ENCODE measurements around the gene GLYR1. TPM values are rescaled to one million over a fixed set of nuclear protein-coding genes. Genes with fewer than 3 reads are reported as not detected.

Gene GLYR1
- total RNA-seq, 2 donors from 2014 or later, result 19.7 to 27.7 TPM

- TF ChIP-seq CTCF (IDR thresholded peaks at IDR 0.05), result no peak
- no peak for TF ChIP-seq POLR2A (IDR thresholded peaks at IDR 0.05)
- H3K4me3 ChIP-seq, result no peak overlapping the region
- WGBS, 2 donors, result 85 to 88% methylated on average over 7 of the region's 7 CpGs
- DNase-seq (no peak), ATAC-seq (no peak)
- H3K27me3 ChIP-seq, result no peaks in the 10 kb centered on the region
- H3K36me3 ChIP-seq (replicated peaks in 1 of 2; ENCODE audit: insufficient read depth in 1 of 2, low read depth in 2 of 2), result peaks cover 0 to 26% of the 10 kb centered on the region in 2 donors
- no peaks in the 10 kb centered on the region for H3K9me3 ChIP-seq
- no peak overlapping the region for H3K27ac ChIP-seq
- H3K4me1 ChIP-seq, result peaks cover 23% of the 10 kb centered on the region
- intact Hi-C loops (cut with DNase I), result no loop called here
These were observed 83.3 kb downstream of the GLYR1 start for GRCh38 chr16:4763791-4764190.

GRCh38 chr16:4762205-4762604, 84.9 kb downstream of the GLYR1 start:
- no peak for TF ChIP-seq CTCF (IDR thresholded peaks at IDR 0.05)
- no peak for TF ChIP-seq POLR2A (IDR thresholded peaks at IDR 0.05)
- ATAC-seq (no peak), DNase-seq (no peak)
- intact Hi-C loops (cut with DNase I), result no loop called here
- H3K27me3 ChIP-seq, result no peaks in the 10 kb centered on the region
- no peak overlapping the region for H3K4me3 ChIP-seq
- H3K27ac ChIP-seq, result no peak overlapping the region
- H3K9me3 ChIP-seq, result no peaks in the 10 kb centered on the region
- H3K4me1 ChIP-seq, result peaks cover 14% of the 10 kb centered on the region
- H3K36me3 ChIP-seq (replicated peaks in 1 of 2; ENCODE audit: insufficient read depth in 1 of 2, low read depth in 2 of 2), result peaks cover 4 to 31% of the 10 kb centered on the region in 2 donors
- WGBS, 2 donors, result 89 to 94% methylated on average over 8 to 9 of the region's 9 CpGs

GRCh38 chr16:4760221-4760910, 86.7 kb downstream of the GLYR1 start:
- intact Hi-C loops (cut with DNase I), result no loop called here
- H3K9me3 ChIP-seq, result no peaks in the 10 kb centered on the region
- WGBS, 2 donors, result 89 to 95% methylated on average over 11 to 23 of the region's 23 CpGs
- TF ChIP-seq CTCF (IDR thresholded peaks at IDR 0.05) (no peak), POLR2A (IDR thresholded peaks at IDR 0.05) (no peak)
- no peaks in the 10 kb centered on the region for H3K27me3 ChIP-seq
- no peak overlapping the region for H3K27ac ChIP-seq
- H3K4me1 ChIP-seq, result peaks cover 3% of the 10 kb centered on the region
- ATAC-seq, result no peak
- no peak overlapping the region for H3K4me3 ChIP-seq
- peaks cover 4 to 35% of the 10 kb centered on the region in 2 donors for H3K36me3 ChIP-seq (replicated peaks in 1 of 2; ENCODE audit: insufficient read depth in 1 of 2, low read depth in 2 of 2)
- DNase-seq, result no peak

GRCh38 chr16:4755687-4756086, 91.4 kb downstream of the GLYR1 start:
- WGBS, 2 donors, result 96% methylated on average over 6 of the region's 6 CpGs
- TF ChIP-seq POLR2A (IDR thresholded peaks at IDR 0.05) (no peak), CTCF (IDR thresholded peaks at IDR 0.05) (no peak)
- DNase-seq (no peak), ATAC-seq (no peak)
- no peaks in the 10 kb centered on the region for H3K4me1 ChIP-seq
- no peaks in the 10 kb centered on the region for H3K9me3 ChIP-seq
- no peak overlapping the region for H3K27ac ChIP-seq
- intact Hi-C loops (cut with DNase I), result no loop called here
- peaks cover 13 to 36% of the 10 kb centered on the region in 2 donors for H3K36me3 ChIP-seq (replicated peaks in 1 of 2; ENCODE audit: insufficient read depth in 1 of 2, low read depth in 2 of 2)
- no peak overlapping the region for H3K4me3 ChIP-seq
- no peaks in the 10 kb centered on the region for H3K27me3 ChIP-seq

- Histone ChIP-seq H3K9me3 (no peaks in the 10 kb centered on the region), H3K27ac (no peak overlapping the region), H3K36me3 (replicated peaks in 1 of 2; ENCODE audit: insufficient read depth in 1 of 2, low read depth in 2 of 2) (peaks cover 13 to 31% of the 10 kb centered on the region in 2 donors), H3K4me3 (no peak overlapping the region), H3K4me1 (no peaks in the 10 kb centered on the region), H3K27me3 (no peaks in the 10 kb centered on the region)
- DNase-seq (no peak), ATAC-seq (no peak)
- TF ChIP-seq POLR2A (IDR thresholded peaks at IDR 0.05) (no peak), CTCF (IDR thresholded peaks at IDR 0.05) (no peak)
- WGBS, 2 donors, result 98 to 99% methylated on average over 4 of the region's 4 CpGs
- intact Hi-C loops (cut with DNase I), result no loop called here
These were observed 92.2 kb downstream of the GLYR1 start for GRCh38 chr16:4754865-4755264.
